H1 (cell line): ENCODE data around the gene RBM42. TPM values are rescaled to one million over a fixed set of nuclear protein-coding genes. Genes with fewer than 3 reads are reported as not detected.

ENCODE experiments used
- CTCF ChIA-PET: fragments of 300-600 bp; sonication (Branson Sonifier 250); formaldehyde crosslinking; loops from one replicate; lab custom pipeline; 2021; ENCODE audit not compliant: partially characterized antibody; lab: Charles Lee
- POLR2A ChIA-PET: fragments of 300-600 bp; sonication (Branson Sonifier 250); formaldehyde crosslinking; loops from one replicate; lab custom pipeline; 2021; ENCODE audit warnings: inconsistent platforms; ENCODE audit not compliant: partially characterized antibody; lab: Charles Lee
- DNase-seq, 2 experiments: peaks; one replicate each; pipeline versions ENCODE4 v3.0.0 to v3.0.0-alpha.2; 2010 to 2022; ENCODE audit warnings: low spot score in 2 of 2, low read depth in 1 of 2, mixed read lengths in 1 of 2
- FAIRE-seq: peaks from 2 replicates; lab custom pipeline; 2011; peaks lifted over from hg19 to GRCh38; lab: Jason Lieb, UNC
- H2AFZ ChIP-seq: 2 replicates; pipeline ENCODE4 v1.8.1; 2012; ENCODE audit warnings: low read length, inconsistent platforms
- H2AK5ac ChIP-seq: 2 replicates; pipeline ENCODE4 v1.6.1; 2013; ENCODE audit warnings: low read depth, low read length
- H2BK120ac ChIP-seq: replicated peaks from 2 replicates; pipeline ENCODE3; 2013; ENCODE audit warnings: low read depth, low read length, inconsistent platforms
- H2BK12ac ChIP-seq: 2 replicates; pipeline ENCODE4 v1.6.1; 2013; ENCODE audit warnings: low read depth, low read length
- H2BK15ac ChIP-seq: 2 replicates; pipeline ENCODE4 v1.6.1; 2013; ENCODE audit warnings: low read length
- H2BK20ac ChIP-seq: 2 replicates; pipeline ENCODE4 v1.6.1; 2013; ENCODE audit warnings: low read length
- H2BK5ac ChIP-seq: 2 replicates; pipeline ENCODE4 v1.6.1; 2013; ENCODE audit warnings: low read depth, low read length
- H3K14ac ChIP-seq: 2 replicates; pipeline ENCODE4 v1.6.1; 2013; ENCODE audit warnings: inconsistent platforms; ENCODE audit not compliant: insufficient read length
- H3K18ac ChIP-seq: 2 replicates; pipeline ENCODE4 v1.6.1; 2013; ENCODE audit warnings: low read length; ENCODE audit errors: extremely low read depth
- H3K23ac ChIP-seq: 2 replicates; pipeline ENCODE4 v1.6.1; 2013; ENCODE audit warnings: inconsistent platforms; ENCODE audit not compliant: insufficient read length
- H3K23me2 ChIP-seq: 2 replicates; pipeline ENCODE4 v1.6.1; 2013; ENCODE audit warnings: low read depth, low read length
- H3K27ac ChIP-seq: 2 replicates; pipeline ENCODE4 v1.6.1; 2011; ENCODE audit warnings: low read depth, low read length, inconsistent platforms
- H3K27me3 ChIP-seq, 4 experiments: replicated peaks in 1 of 4; 1 replicate in 1 of 4; 2 replicates in 3 of 4; pipeline versions ENCODE4 v1.6.1 to v1.8.1; 2011 to 2013; ENCODE audit warnings: low read length in 3 of 4, mild to moderate bottlenecking in 3 of 4, inconsistent platforms in 2 of 4, mixed read lengths in 2 of 4, moderate library complexity in 1 of 4; ENCODE audit not compliant: control insufficient read depth in 3 of 4, insufficient read depth in 3 of 4; ENCODE audit errors: extremely low read depth in 1 of 4
- H3K36me3 ChIP-seq, 4 experiments: 2 replicates each; pipeline versions ENCODE4 v1.6.1 to v1.8.1; 2011 to 2013; ENCODE audit warnings: mild to moderate bottlenecking in 4 of 4, low read length in 3 of 4, moderate library complexity in 2 of 4, control low read depth in 1 of 4, inconsistent platforms in 1 of 4; ENCODE audit not compliant: insufficient read depth in 4 of 4, control insufficient read depth in 2 of 4
- H3K4ac ChIP-seq: replicated peaks from 2 replicates; pipeline ENCODE3; 2013; ENCODE audit warnings: low read length, low read depth, mixed read lengths, inconsistent platforms; ENCODE audit not compliant: insufficient read length
- H3K4me1 ChIP-seq, 4 experiments: replicated peaks in 1 of 4; 1 replicate in 1 of 4; 2 replicates in 3 of 4; pipeline versions ENCODE4 v1.6.1 to v1.8.1; 2011 to 2013; ENCODE audit warnings: low read length in 3 of 4, inconsistent platforms in 2 of 4, mixed read lengths in 1 of 4; ENCODE audit not compliant: insufficient read depth in 4 of 4, control insufficient read depth in 3 of 4
- H3K4me2 ChIP-seq, 2 experiments: 2 replicates each; pipeline versions ENCODE4 v1.6.1 to v1.8.1; 2011 to 2013; ENCODE audit warnings: low read depth in 2 of 2, low read length in 2 of 2, control low read depth in 1 of 2, inconsistent platforms in 1 of 2, mild to moderate bottlenecking in 1 of 2; ENCODE audit not compliant: insufficient read depth in 1 of 2
- H3K4me3 ChIP-seq, 4 experiments: fragments of 200-600, 300-600 bp in 1 of 4; sonication (generic), shearing (Covaris generic), sonication (Bioruptor Twin) in 1 of 4; 2 replicates each; pipeline versions ENCODE4 v1.5.1 to v1.8.1; 2011 to 2016; ENCODE audit warnings: low read length in 4 of 4, low read depth in 3 of 4, control low read depth in 2 of 4, inconsistent platforms in 2 of 4, mild to moderate bottlenecking in 2 of 4, mixed read lengths in 1 of 4, moderate library complexity in 1 of 4; ENCODE audit not compliant: insufficient read depth in 2 of 4; ENCODE audit errors: extremely low read depth in 1 of 4
- H3K56ac ChIP-seq: replicated peaks from 2 replicates; pipeline ENCODE3; 2013; ENCODE audit warnings: low read depth, mild to moderate bottlenecking, mixed read lengths, low read length, inconsistent platforms; ENCODE audit not compliant: insufficient read length
- H3K79me1 ChIP-seq: 2 replicates; pipeline ENCODE4 v1.6.1; 2013; ENCODE audit warnings: low read depth, low read length, control low read depth
- H3K79me2 ChIP-seq, 2 experiments: 2 replicates each; pipeline versions ENCODE4 v1.6.1 to v1.8.1; 2012 to 2013; ENCODE audit warnings: low read length in 2 of 2, mild to moderate bottlenecking in 2 of 2, inconsistent platforms in 1 of 2; ENCODE audit not compliant: insufficient read depth in 2 of 2, control insufficient read depth in 1 of 2
- H3K9ac ChIP-seq, 4 experiments: replicated peaks in 1 of 4; 1 replicate in 1 of 4; 2 replicates in 3 of 4; pipeline versions ENCODE4 v1.6.1 to v1.8.1; 2011 to 2013; ENCODE audit warnings: low read depth in 3 of 4, low read length in 3 of 4, control low read depth in 2 of 4, mild to moderate bottlenecking in 2 of 4, moderate library complexity in 2 of 4, inconsistent platforms in 1 of 4; ENCODE audit errors: extremely low read depth in 1 of 4
- H3K9me3 ChIP-seq, 2 experiments: 2 replicates each; pipeline versions ENCODE4 v1.6.1 to v1.8.1; 2012 to 2013; ENCODE audit warnings: mild to moderate bottlenecking in 2 of 2, moderate library complexity in 2 of 2, control low read depth in 1 of 2, inconsistent platforms in 1 of 2, low read depth in 1 of 2, low read length in 1 of 2, mixed read lengths in 1 of 2; ENCODE audit not compliant: insufficient read depth in 2 of 2
- H4K20me1 ChIP-seq, 2 experiments: replicated peaks in 1 of 2; 2 replicates each; pipeline versions ENCODE3 to v1.8.1; 2011 to 2013; ENCODE audit warnings: inconsistent platforms in 2 of 2, low read length in 2 of 2, mild to moderate bottlenecking in 1 of 2; ENCODE audit not compliant: insufficient read depth in 2 of 2, control insufficient read depth in 1 of 2
- H4K5ac ChIP-seq: 2 replicates; pipeline ENCODE4 v1.6.1; 2013; ENCODE audit warnings: low read length, low read depth, mixed read lengths, inconsistent platforms; ENCODE audit not compliant: insufficient read length
- H4K8ac ChIP-seq: 2 replicates; pipeline ENCODE4 v1.8.0; 2013; ENCODE audit warnings: mild to moderate bottlenecking, moderate library complexity, low read length, inconsistent platforms; ENCODE audit not compliant: insufficient read depth; ENCODE audit errors: extremely low read depth
- H4K91ac ChIP-seq: replicated peaks from 2 replicates; pipeline ENCODE3; 2013; ENCODE audit warnings: low read length, mixed read lengths, inconsistent platforms; ENCODE audit not compliant: insufficient read length
- CREB1 ChIP-seq: IDR thresholded peaks from 2 replicates; pipeline ENCODE4 v1.6.1; 2012; ENCODE audit warnings: inconsistent platforms
- EP300 ChIP-seq, 2 experiments: IDR thresholded peaks; 1 replicate in 1 of 2; 2 replicates in 1 of 2; pipeline ENCODE4 v1.6.1; 2011 to 2012; ENCODE audit warnings: low read depth in 2 of 2, low read length in 2 of 2, mild to moderate bottlenecking in 2 of 2, borderline replicate concordance in 1 of 2, inconsistent platforms in 1 of 2, moderate library complexity in 1 of 2
- NANOG ChIP-seq: IDR thresholded peaks from 2 replicates; pipeline ENCODE4 v1.6.1; 2011; ENCODE audit warnings: low read length, low read depth, mild to moderate bottlenecking, inconsistent platforms; ENCODE audit not compliant: insufficient read depth, poor library complexity, severe bottlenecking
- POLR2A ChIP-seq, 2 experiments: IDR thresholded peaks; 1 replicate in 1 of 2; 2 replicates in 1 of 2; pipeline ENCODE4 v1.6.1; 2011; ENCODE audit warnings: low read depth in 2 of 2, low read length in 2 of 2, mild to moderate bottlenecking in 2 of 2; ENCODE audit errors: control extremely low read depth in 1 of 2
- SP1 ChIP-seq: IDR thresholded peaks from 2 replicates; pipeline ENCODE4 v1.6.1; 2011; ENCODE audit warnings: low read depth, low read length
- TAF7 ChIP-seq: optimal IDR thresholded peaks from 2 replicates; pipeline ENCODE3; 2011; ENCODE audit warnings: low read depth, mild to moderate bottlenecking, inconsistent platforms, low read length, moderate library complexity, borderline replicate concordance
- WGBS, 2 experiments: shearing (Covaris generic) in 1 of 2; methylation state at CpG; one replicate each; pipeline versions ENCODE4 v1.1.6 to v1.1.7; 2013 to 2015; ENCODE audit warnings: low lambda C conversion rate in 2 of 2, mixed read lengths in 2 of 2, inconsistent platforms in 1 of 2, low coverage in 1 of 2, missing lambda C conversion rate in 1 of 2; ENCODE audit not compliant: insufficient replicate concordance in 2 of 2, insufficient coverage in 1 of 2, insufficient read length in 1 of 2; ENCODE audit errors: extremely low coverage in 1 of 2, missing lambda C conversion rate in 1 of 2; 5-methylcytosine and 5-hydroxymethylcytosine counted together
- polyA plus RNA-seq, 7 experiments: library from polyadenylated mRNA; depleted of rRNA in 3 of 7; stranded (reverse) in 5 of 7; unstranded in 2 of 7; fragments of >200 nt in 5 of 7; fragments of 200-250 nt in 2 of 7; gene quantifications; 1 replicate in 5 of 7; 2 replicates in 1 of 7; 4 replicates in 1 of 7; pipeline versions ENCODE4 v1.2.1 to v1.2.3, GENCODE V29; 2011 to 2013; ENCODE audit warnings: missing spikeins in 2 of 7, mixed read lengths in 2 of 7
- total RNA-seq: library from RNA; stranded (reverse); fragmentation: NEBNext Ultra II Directional; extraction: Animal tissue kit (Norgen Biotek cat#: 25700); gene quantifications from 2 replicates; pipeline ENCODE4 v1.2.1, GENCODE V29; 2021
- TF ChIP-seq, protein P1 (sequence below): IDR thresholded peaks from 2 replicates; pipeline ENCODE4 v1.6.1; 2012; ENCODE audit warnings: low read length, inconsistent platforms
- TF ChIP-seq, protein P2 (sequence below): IDR thresholded peaks from 2 replicates; pipeline ENCODE4 v1.6.1; 2012; ENCODE audit warnings: inconsistent platforms

The RBM42 gene
- total and polyA plus RNA-seq, 2 of the 8 experiments (the other 6 are each of a cell fraction or from before 2014, with no cell fraction given): 59.8 to 80.8 TPM

DNA sequence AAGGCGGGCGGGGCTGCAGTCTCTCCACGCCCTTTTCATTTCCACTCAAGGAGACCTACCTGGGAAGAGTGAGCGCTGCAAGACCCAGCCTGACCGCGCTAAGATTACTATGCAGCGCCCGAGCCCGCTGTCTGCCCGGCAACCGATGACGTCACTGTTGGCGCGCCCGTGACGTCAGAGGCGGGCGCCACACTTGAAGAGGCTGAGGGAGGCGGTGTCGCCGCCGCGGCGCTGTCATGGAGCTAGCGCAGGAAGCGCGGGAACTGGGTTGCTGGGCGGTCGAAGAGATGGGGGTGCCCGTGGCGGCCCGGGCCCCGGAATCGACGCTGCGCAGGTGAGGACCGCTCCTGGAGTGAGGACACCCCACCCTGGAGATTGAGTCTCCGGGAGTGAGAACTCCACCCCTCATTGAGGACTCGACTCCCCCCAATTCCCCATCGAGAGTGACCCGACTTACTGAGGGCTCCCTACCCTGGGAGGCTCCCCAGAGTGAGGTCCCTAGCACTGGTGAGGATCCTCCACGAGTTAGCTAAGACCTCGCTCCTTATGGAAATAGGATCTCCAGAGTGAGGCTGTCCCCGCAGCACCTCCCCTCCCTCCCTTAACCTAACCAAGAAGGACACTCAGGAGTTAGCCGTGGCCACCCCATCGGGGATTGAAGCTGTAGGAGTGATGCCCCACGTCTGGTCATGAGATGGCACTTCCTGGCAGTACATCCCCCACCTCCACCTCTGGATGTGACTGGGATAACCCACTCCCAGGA, 16.1 kb upstream of the RBM42 start, which contains the start of gene HAUS5:
HAUS5 (plus strand) TSS at position 177 of the 763 bp plus-strand sequence; CDS start at position 237, 60 bp downstream.
- Histone ChIP-seq H2BK5ac (peak within 1 kb of the TSS; percentile 66; the same call in 1 of the 2 replicates), H3K9me3 (peaks cover 4 to 5% of the 10 kb centered on the region in 2 experiments; a peak in 3 of 4 replicates), H4K91ac (peak within 1 kb of the TSS; percentile 73), H3K56ac (peak within 1 kb of the TSS; percentile 43), H2AK5ac (no peak within 1 kb of the TSS), H2BK15ac (no peak within 1 kb of the TSS), H3K4me1 (peaks cover 0 to 4% (median 2%) of the 10 kb centered on the region in 4 experiments; a peak in 4 of 7 replicates), H3K4me2 (peak within 1 kb of the TSS; percentile 96 to 98), H3K23me2 (peaks cover 8% of the 10 kb centered on the region; the same call in 1 of the 2 replicates), H3K79me2 (no peaks in the 10 kb centered on the region), H3K9ac (peak within 1 kb of the TSS; percentile 86 to 94 (median 88)), H3K14ac (no peak within 1 kb of the TSS), H4K8ac (peak within 1 kb of the TSS; percentile 97), H3K27me3 (peaks cover 0 to 3% (median 0%) of the 10 kb centered on the region in 4 experiments; a peak in 1 of 7 replicates), H3K27ac (peak within 1 kb of the TSS; percentile 78), H4K20me1 (no peaks in the 10 kb centered on the region), H4K5ac (peak within 1 kb of the TSS; percentile 52), H3K18ac (peak within 1 kb of the TSS; percentile 66), H2BK120ac (no peak within 1 kb of the TSS), H3K4me3 (peak within 1 kb of the TSS; percentile 84 to 90 (median 86)), H3K23ac (no peak within 1 kb of the TSS), H3K4ac (peak within 1 kb of the TSS; percentile 87), H3K36me3 (peaks cover 0 to 6% (median 4%) of the 10 kb centered on the region in 4 experiments; a peak in 3 of 8 replicates), H2BK20ac (no peak within 1 kb of the TSS), H3K79me1 (no peaks in the 10 kb centered on the region), H2BK12ac (peak within 1 kb of the TSS; percentile 84; the same call in 1 of the 2 replicates), H2AFZ (peak within 1 kb of the TSS; percentile 95)
- no peak for FAIRE-seq
- peak; percentile 81 to 99 for DNase-seq
- POLR2A ChIA-PET: interaction anchor here (0.7 to 3.8 kb wide), 13 partner anchors 8 to 118 kb away, joined by 3 to 16 read pairs (median 5); no protein-coding TSS in a partner anchor
- CTCF ChIA-PET: interaction anchor here (0.9 to 7.1 kb wide), 7 partner anchors 10 to 100 kb away, joined by 4 to 38 read pairs (median 10); no protein-coding TSS in a partner anchor
- 2% methylated on average over 45 of the region's 47 CpGs; no CpG with 5 or more reads in 1 of the 2 experiments for WGBS, 2 experiments
- TF ChIP-seq NANOG: no peak
- TF ChIP-seq EP300 (IDR thresholded peaks at IDR 0.05; ENCODE audit: borderline replicate concordance in 1 of 2, low read depth in 2 of 2, low read length in 2 of 2): no peak
- peak in 1 of 2 experiments; percentile 90; a peak in 2 of 3 replicates for TF ChIP-seq POLR2A (IDR thresholded peaks at IDR 0.05; ENCODE audit: control extremely low read depth in 1 of 2, low read depth in 2 of 2, low read length in 2 of 2)
- peak; percentile 63; the same call in 1 of the 2 replicates for TF ChIP-seq SP1
- TF ChIP-seq TAF7: peak; percentile 37
- TF ChIP-seq, protein P1, sequence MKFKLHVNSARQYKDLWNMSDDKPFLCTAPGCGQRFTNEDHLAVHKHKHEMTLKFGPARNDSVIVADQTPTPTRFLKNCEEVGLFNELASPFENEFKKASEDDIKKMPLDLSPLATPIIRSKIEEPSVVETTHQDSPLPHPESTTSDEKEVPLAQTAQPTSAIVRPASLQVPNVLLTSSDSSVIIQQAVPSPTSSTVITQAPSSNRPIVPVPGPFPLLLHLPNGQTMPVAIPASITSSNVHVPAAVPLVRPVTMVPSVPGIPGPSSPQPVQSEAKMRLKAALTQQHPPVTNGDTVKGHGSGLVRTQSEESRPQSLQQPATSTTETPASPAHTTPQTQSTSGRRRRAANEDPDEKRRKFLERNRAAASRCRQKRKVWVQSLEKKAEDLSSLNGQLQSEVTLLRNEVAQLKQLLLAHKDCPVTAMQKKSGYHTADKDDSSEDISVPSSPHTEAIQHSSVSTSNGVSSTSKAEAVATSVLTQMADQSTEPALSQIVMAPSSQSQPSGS: peak; percentile 88
- TF ChIP-seq, protein P2, sequence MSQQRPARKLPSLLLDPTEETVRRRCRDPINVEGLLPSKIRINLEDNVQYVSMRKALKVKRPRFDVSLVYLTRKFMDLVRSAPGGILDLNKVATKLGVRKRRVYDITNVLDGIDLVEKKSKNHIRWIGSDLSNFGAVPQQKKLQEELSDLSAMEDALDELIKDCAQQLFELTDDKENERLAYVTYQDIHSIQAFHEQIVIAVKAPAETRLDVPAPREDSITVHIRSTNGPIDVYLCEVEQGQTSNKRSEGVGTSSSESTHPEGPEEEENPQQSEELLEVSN: peak; percentile 93
- TF ChIP-seq CREB1: peak; percentile 100
